ENCODE results near the gene CDH13.
A peak's percentile ranks its signal among the peaks of the same experiment; 100 is the strongest.

CDH13 gene

GRCh38 chr16:82631701-82632685 lies 5.2 kb downstream of the CDH13 start:
- Histone ChIP-seq H3K36me3 (ENCODE audit: control insufficient read depth, insufficient read depth, low read length) (no peaks in the 10 kb centered on the region), H3K4me3 (replicated peaks; ENCODE audit: low read depth, low read length) (no peak overlapping the region), H3K27me3 (replicated peaks; ENCODE audit: control insufficient read depth, insufficient read depth, low read length) (peaks cover 1% of the 10 kb centered on the region; the same call in 1 of the 2 replicates)
- TF ChIP-seq CTCF (IDR thresholded peaks at IDR 0.05; ENCODE audit: insufficient read depth, low read length, poor library complexity, severe bottlenecking), result peak; percentile 70
- no peak for DNase-seq (ENCODE audit: extremely low read depth, insufficient read length)

- no peak for DNase-seq (ENCODE audit: extremely low read depth, insufficient read length)
- Histone ChIP-seq H3K4me3 (replicated peaks; ENCODE audit: low read depth, low read length) (no peak overlapping the region), H3K27me3 (replicated peaks; ENCODE audit: control insufficient read depth, insufficient read depth, low read length) (0 out of 2 replicates have a peak, but pooled peaks cover 1% of the 10 kb centered on the region), H3K36me3 (ENCODE audit: control insufficient read depth, insufficient read depth, low read length) (no peaks in the 10 kb centered on the region)
- no peak for TF ChIP-seq CTCF (IDR thresholded peaks at IDR 0.05; ENCODE audit: insufficient read depth, low read length, poor library complexity, severe bottlenecking)
Measured at GRCh38 chr16:82633964-82634600, 7.3 kb downstream of the CDH13 start.

- DNase-seq (ENCODE audit: extremely low read depth, insufficient read length), result no peak
- Histone ChIP-seq H3K36me3 (ENCODE audit: control insufficient read depth, insufficient read depth, low read length) (no peaks in the 10 kb centered on the region), H3K4me3 (replicated peaks; ENCODE audit: low read depth, low read length) (no peak overlapping the region)
Measured at GRCh38 chr16:82634955-82635610, 8.3 kb downstream of the CDH13 start.

GRCh38 chr16:82636485-82636884 lies 9.7 kb downstream of the CDH13 start:
- no peak overlapping the region for H3K4me3 ChIP-seq (replicated peaks; ENCODE audit: low read depth, low read length)
- no peaks in the 10 kb centered on the region for H3K27me3 ChIP-seq (replicated peaks; ENCODE audit: control insufficient read depth, insufficient read depth, low read length)
- no peak for DNase-seq (ENCODE audit: extremely low read depth, insufficient read length)
- TF ChIP-seq CTCF (IDR thresholded peaks at IDR 0.05; ENCODE audit: insufficient read depth, low read length, poor library complexity, severe bottlenecking), result no peak
- H3K36me3 ChIP-seq (ENCODE audit: control insufficient read depth, insufficient read depth, low read length), result no peaks in the 10 kb centered on the region

More at GRCh38 chr16:82634955-82635610, 8.3 kb downstream of the CDH13 start:
- 0 out of 2 replicates have a peak, but pooled peaks cover under 1% of the 10 kb centered on the region for H3K27me3 ChIP-seq (replicated peaks; ENCODE audit: control insufficient read depth, insufficient read depth, low read length)
- no peak for TF ChIP-seq CTCF (IDR thresholded peaks at IDR 0.05; ENCODE audit: insufficient read depth, low read length, poor library complexity, severe bottlenecking)

GRCh38 chr16:82636958-82637357 lies 10.2 kb downstream of the CDH13 start:
- no peak for DNase-seq (ENCODE audit: extremely low read depth, insufficient read length)
- H3K4me3 ChIP-seq (replicated peaks; ENCODE audit: low read depth, low read length), result no peak overlapping the region
- no peaks in the 10 kb centered on the region for H3K36me3 ChIP-seq (ENCODE audit: control insufficient read depth, insufficient read depth, low read length)
- TF ChIP-seq CTCF (IDR thresholded peaks at IDR 0.05; ENCODE audit: insufficient read depth, low read length, poor library complexity, severe bottlenecking), result no peak
- H3K27me3 ChIP-seq (replicated peaks; ENCODE audit: control insufficient read depth, insufficient read depth, low read length), result no peaks in the 10 kb centered on the region
